GM23338 (cell line): Measurements from ENCODE around the gene ADAMTSL5. TPM values are rescaled to one million over a fixed set of nuclear protein-coding genes. Genes with fewer than 3 reads are reported as not detected.

Experiments used
- ATAC-seq: fragments of 200-7000 bp; cut with Tn5 transposase; 3 replicates; pipeline ENCODE4 v1.9.1; 2020
- DNase-seq: peaks from one replicate; pipeline ENCODE4 v3.0.0-alpha.2; 2015; ENCODE audit warnings: low spot score
- H2AFZ ChIP-seq: fragments of 200-600 bp; sonication (generic); 2 replicates; pipeline ENCODE4 v1.8.0; 2016; ENCODE audit warnings: antibody characterized with exemption, mild to moderate bottlenecking, moderate library complexity
- H3F3A ChIP-seq: fragments of 200-600 bp; sonication (generic); replicated peaks from 2 replicates; pipeline ENCODE4 v1.8.0; 2017; ENCODE audit warnings: antibody characterized with exemption, mixed run types, low read depth
- H3K27ac ChIP-seq: fragments of 200-600 bp; sonication (generic); 2 replicates; pipeline ENCODE4 v1.6.1; 2016; ENCODE audit warnings: low read depth
- H3K27me3 ChIP-seq: fragments of 200-600 bp; sonication (generic); 2 replicates; pipeline ENCODE4 v1.8.0; 2016; ENCODE audit warnings: mild to moderate bottlenecking, mixed run types, moderate library complexity; ENCODE audit not compliant: insufficient read depth
- H3K36me3 ChIP-seq: fragments of 200-600 bp; sonication (generic); 2 replicates; pipeline ENCODE4 v1.8.0; 2016; ENCODE audit warnings: mild to moderate bottlenecking; ENCODE audit not compliant: insufficient read depth
- H3K4me1 ChIP-seq: fragments of 200-600 bp; sonication (generic); 2 replicates; pipeline ENCODE4 v1.8.0; 2016; ENCODE audit warnings: mild to moderate bottlenecking, moderate library complexity; ENCODE audit not compliant: insufficient read depth
- H3K4me2 ChIP-seq: fragments of 200-600 bp; sonication (generic); 2 replicates; pipeline ENCODE4 v1.7.1; 2017; ENCODE audit warnings: mixed run types
- H3K4me3 ChIP-seq: fragments of 200-600 bp; sonication (generic); 2 replicates; pipeline ENCODE4 v1.6.1; 2016; ENCODE audit warnings: mixed run types
- H3K79me2 ChIP-seq: fragments of 200-600 bp; sonication (generic); replicated peaks from 2 replicates; pipeline ENCODE4 v1.8.0; 2017; ENCODE audit warnings: mild to moderate bottlenecking; ENCODE audit not compliant: insufficient read depth
- H3K9me2 ChIP-seq: fragments of 200-600 bp; sonication (generic); 2 replicates; pipeline ENCODE4 v1.8.0; 2017; ENCODE audit not compliant: insufficient read depth
- H4K20me1 ChIP-seq: fragments of 200-600 bp; sonication (generic); replicated peaks from 2 replicates; pipeline ENCODE4 v1.8.0; 2017; ENCODE audit warnings: mild to moderate bottlenecking; ENCODE audit not compliant: insufficient read depth
- H3K27ac Mint-ChIP-seq: 2 replicates; pipeline ENCODE4 v1.8.0; 2020; ENCODE audit warnings: inconsistent platforms, mild to moderate bottlenecking, moderate library complexity, mixed read lengths
- H3K27me3 Mint-ChIP-seq: 3 replicates; pipeline ENCODE4 v1.8.0; 2022; ENCODE audit warnings: low read depth, mild to moderate bottlenecking, moderate library complexity, mixed read lengths, inconsistent platforms; ENCODE audit not compliant: insufficient read depth, poor library complexity
- H3K36me3 Mint-ChIP-seq: 3 replicates; pipeline ENCODE4 v1.8.0; 2021; ENCODE audit warnings: low read depth, mild to moderate bottlenecking, inconsistent platforms, moderate library complexity, mixed read lengths
- H3K4me1 Mint-ChIP-seq: 3 replicates; pipeline ENCODE4 v1.8.0; 2020; ENCODE audit warnings: mild to moderate bottlenecking, inconsistent platforms, mixed read lengths
- H3K4me3 Mint-ChIP-seq: 3 replicates; pipeline ENCODE4 v1.8.0; 2021; ENCODE audit warnings: moderate library complexity, mild to moderate bottlenecking, inconsistent platforms, mixed read lengths
- H3K9me3 Mint-ChIP-seq: 3 replicates; pipeline ENCODE4 v1.8.0; 2020; ENCODE audit warnings: moderate library complexity, mild to moderate bottlenecking, inconsistent platforms, mixed read lengths
- EZH2 ChIP-seq: fragments of 200-600 bp; sonication (generic); IDR thresholded peaks from one replicate; pipeline ENCODE4 v1.8.0; 2017; ENCODE audit warnings: antibody characterized with exemption, mild to moderate bottlenecking, low read depth; ENCODE audit not compliant: unreplicated experiment
- EZH2phosphoT487 ChIP-seq: fragments of 200-600 bp; sonication (generic); IDR thresholded peaks from one replicate; pipeline ENCODE4 v1.8.1; 2018; ENCODE audit warnings: antibody characterized with exemption; ENCODE audit not compliant: unreplicated experiment
- JUNB ChIP-seq: IDR thresholded peaks from one replicate; pipeline ENCODE4 v1.6.1; 2016; ENCODE audit warnings: antibody characterized with exemption; ENCODE audit not compliant: unreplicated experiment
- NANOG ChIP-seq: IDR thresholded peaks from 2 replicates; pipeline ENCODE4 v1.6.1; 2016; ENCODE audit warnings: antibody characterized with exemption, borderline replicate concordance
- POLR2AphosphoS5 ChIP-seq: IDR thresholded peaks from 2 replicates; pipeline ENCODE4 v1.6.1; 2016; ENCODE audit warnings: antibody characterized with exemption, low read depth
- STAT1 ChIP-seq: IDR thresholded peaks from one replicate; pipeline ENCODE4 v1.6.1; 2016; ENCODE audit warnings: antibody characterized with exemption; ENCODE audit not compliant: unreplicated experiment
- ZNF114 ChIP-seq: fragments of 250-450 bp; sonication (Bioruptor Pico); IDR thresholded peaks from 2 replicates; pipeline ENCODE4 v1.5.0; 2020; ENCODE audit warnings: mild to moderate bottlenecking, moderate library complexity
- polyA plus RNA-seq: library from polyadenylated mRNA; unstranded; fragments of >200 nt; fragmentation: Nextera tagmentation; extraction: Ambion mirVana; gene quantifications from 2 replicates; pipeline ENCODE4 v1.2.1, GENCODE V29; 2016
- total RNA-seq: library from RNA; depleted of rRNA; stranded (reverse); fragments of >200 nt; shearing (Covaris generic); gene quantifications from 2 replicates; pipeline ENCODE4 v1.2.3, GENCODE V29; 2014
- TF ChIP-seq, protein P1 (sequence below), 2 experiments: fragments of 200-600 bp in 1 of 2; sonication (generic) in 1 of 2; conservative IDR thresholded peaks; 2 replicates each; pipeline versions ENCODE4 v1.5.1 to v1.6.1; 2016 to 2017; ENCODE audit warnings: antibody characterized with exemption in 2 of 2, low read depth in 2 of 2, mild to moderate bottlenecking in 2 of 2, moderate library complexity in 1 of 2
- TF ChIP-seq, protein P2 (sequence below): IDR thresholded peaks from one replicate; pipeline ENCODE4 v1.6.1; 2018; ENCODE audit warnings: antibody characterized with exemption; ENCODE audit not compliant: unreplicated experiment
- TF ChIP-seq, protein P3 (sequence below): fragments of 250-450 bp; sonication (Bioruptor Pico); IDR thresholded peaks from 2 replicates; pipeline ENCODE4 v1.5.0; 2020; ENCODE audit warnings: mild to moderate bottlenecking, moderate library complexity
- TF ChIP-seq, protein P4 (sequence below): IDR thresholded peaks from 2 replicates; pipeline ENCODE4 v1.6.1; 2016; ENCODE audit warnings: antibody characterized with exemption

ADAMTSL5 gene
- total and polyA plus RNA-seq, 2 experiments from 2014 or later: 0.10 to 0.97 TPM

DNA sequence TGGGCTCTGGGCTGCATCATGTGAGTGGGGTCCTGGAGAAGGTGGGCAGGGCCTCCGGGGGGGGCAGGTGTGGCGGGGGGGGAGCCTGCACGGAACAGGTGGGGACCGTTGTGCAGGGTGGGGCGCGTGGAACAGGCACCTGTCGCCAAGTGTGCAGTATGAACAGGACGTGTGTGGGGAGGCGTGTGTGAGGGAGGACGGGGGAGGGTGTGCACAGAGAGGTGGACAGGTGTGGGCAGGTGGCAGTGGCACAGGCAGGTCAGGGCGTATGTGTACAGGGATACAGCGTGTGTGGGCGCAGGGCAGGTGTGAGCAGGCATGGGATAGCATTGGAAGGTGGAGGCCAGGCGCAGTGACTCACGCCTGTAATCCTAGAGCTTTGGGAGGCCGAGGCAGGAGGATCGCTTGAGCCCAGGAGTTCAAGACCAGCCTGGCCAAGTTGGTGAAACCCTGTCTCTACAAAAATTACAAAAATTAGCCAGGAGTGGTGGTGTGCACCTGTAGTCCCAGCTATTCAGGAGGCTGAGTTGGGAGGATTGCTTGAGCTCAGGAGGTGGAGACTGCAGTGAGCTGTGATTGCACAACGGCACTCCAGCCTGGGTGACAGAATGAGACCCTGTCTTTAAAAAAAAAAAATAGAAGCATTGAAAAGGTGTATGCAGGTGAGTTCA lies 14.3 kb upstream of the ADAMTSL5 start:
- TF ChIP-seq NANOG (no peak), ZNF114 (CRISPR knock-in tag) (no peak), POLR2AphosphoS5 (no peak), STAT1 (no peak), EZH2 (no peak), EZH2phosphoT487 (no peak), JUNB (no peak)
- TF ChIP-seq, protein P1, sequence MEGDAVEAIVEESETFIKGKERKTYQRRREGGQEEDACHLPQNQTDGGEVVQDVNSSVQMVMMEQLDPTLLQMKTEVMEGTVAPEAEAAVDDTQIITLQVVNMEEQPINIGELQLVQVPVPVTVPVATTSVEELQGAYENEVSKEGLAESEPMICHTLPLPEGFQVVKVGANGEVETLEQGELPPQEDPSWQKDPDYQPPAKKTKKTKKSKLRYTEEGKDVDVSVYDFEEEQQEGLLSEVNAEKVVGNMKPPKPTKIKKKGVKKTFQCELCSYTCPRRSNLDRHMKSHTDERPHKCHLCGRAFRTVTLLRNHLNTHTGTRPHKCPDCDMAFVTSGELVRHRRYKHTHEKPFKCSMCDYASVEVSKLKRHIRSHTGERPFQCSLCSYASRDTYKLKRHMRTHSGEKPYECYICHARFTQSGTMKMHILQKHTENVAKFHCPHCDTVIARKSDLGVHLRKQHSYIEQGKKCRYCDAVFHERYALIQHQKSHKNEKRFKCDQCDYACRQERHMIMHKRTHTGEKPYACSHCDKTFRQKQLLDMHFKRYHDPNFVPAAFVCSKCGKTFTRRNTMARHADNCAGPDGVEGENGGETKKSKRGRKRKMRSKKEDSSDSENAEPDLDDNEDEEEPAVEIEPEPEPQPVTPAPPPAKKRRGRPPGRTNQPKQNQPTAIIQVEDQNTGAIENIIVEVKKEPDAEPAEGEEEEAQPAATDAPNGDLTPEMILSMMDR (conservative IDR thresholded peaks at IDR 0.05; ENCODE audit: low read depth in 2 of 2): no peak
- TF ChIP-seq, protein P2, sequence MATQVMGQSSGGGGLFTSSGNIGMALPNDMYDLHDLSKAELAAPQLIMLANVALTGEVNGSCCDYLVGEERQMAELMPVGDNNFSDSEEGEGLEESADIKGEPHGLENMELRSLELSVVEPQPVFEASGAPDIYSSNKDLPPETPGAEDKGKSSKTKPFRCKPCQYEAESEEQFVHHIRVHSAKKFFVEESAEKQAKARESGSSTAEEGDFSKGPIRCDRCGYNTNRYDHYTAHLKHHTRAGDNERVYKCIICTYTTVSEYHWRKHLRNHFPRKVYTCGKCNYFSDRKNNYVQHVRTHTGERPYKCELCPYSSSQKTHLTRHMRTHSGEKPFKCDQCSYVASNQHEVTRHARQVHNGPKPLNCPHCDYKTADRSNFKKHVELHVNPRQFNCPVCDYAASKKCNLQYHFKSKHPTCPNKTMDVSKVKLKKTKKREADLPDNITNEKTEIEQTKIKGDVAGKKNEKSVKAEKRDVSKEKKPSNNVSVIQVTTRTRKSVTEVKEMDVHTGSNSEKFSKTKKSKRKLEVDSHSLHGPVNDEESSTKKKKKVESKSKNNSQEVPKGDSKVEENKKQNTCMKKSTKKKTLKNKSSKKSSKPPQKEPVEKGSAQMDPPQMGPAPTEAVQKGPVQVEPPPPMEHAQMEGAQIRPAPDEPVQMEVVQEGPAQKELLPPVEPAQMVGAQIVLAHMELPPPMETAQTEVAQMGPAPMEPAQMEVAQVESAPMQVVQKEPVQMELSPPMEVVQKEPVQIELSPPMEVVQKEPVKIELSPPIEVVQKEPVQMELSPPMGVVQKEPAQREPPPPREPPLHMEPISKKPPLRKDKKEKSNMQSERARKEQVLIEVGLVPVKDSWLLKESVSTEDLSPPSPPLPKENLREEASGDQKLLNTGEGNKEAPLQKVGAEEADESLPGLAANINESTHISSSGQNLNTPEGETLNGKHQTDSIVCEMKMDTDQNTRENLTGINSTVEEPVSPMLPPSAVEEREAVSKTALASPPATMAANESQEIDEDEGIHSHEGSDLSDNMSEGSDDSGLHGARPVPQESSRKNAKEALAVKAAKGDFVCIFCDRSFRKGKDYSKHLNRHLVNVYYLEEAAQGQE: no peak
- TF ChIP-seq, protein P3, sequence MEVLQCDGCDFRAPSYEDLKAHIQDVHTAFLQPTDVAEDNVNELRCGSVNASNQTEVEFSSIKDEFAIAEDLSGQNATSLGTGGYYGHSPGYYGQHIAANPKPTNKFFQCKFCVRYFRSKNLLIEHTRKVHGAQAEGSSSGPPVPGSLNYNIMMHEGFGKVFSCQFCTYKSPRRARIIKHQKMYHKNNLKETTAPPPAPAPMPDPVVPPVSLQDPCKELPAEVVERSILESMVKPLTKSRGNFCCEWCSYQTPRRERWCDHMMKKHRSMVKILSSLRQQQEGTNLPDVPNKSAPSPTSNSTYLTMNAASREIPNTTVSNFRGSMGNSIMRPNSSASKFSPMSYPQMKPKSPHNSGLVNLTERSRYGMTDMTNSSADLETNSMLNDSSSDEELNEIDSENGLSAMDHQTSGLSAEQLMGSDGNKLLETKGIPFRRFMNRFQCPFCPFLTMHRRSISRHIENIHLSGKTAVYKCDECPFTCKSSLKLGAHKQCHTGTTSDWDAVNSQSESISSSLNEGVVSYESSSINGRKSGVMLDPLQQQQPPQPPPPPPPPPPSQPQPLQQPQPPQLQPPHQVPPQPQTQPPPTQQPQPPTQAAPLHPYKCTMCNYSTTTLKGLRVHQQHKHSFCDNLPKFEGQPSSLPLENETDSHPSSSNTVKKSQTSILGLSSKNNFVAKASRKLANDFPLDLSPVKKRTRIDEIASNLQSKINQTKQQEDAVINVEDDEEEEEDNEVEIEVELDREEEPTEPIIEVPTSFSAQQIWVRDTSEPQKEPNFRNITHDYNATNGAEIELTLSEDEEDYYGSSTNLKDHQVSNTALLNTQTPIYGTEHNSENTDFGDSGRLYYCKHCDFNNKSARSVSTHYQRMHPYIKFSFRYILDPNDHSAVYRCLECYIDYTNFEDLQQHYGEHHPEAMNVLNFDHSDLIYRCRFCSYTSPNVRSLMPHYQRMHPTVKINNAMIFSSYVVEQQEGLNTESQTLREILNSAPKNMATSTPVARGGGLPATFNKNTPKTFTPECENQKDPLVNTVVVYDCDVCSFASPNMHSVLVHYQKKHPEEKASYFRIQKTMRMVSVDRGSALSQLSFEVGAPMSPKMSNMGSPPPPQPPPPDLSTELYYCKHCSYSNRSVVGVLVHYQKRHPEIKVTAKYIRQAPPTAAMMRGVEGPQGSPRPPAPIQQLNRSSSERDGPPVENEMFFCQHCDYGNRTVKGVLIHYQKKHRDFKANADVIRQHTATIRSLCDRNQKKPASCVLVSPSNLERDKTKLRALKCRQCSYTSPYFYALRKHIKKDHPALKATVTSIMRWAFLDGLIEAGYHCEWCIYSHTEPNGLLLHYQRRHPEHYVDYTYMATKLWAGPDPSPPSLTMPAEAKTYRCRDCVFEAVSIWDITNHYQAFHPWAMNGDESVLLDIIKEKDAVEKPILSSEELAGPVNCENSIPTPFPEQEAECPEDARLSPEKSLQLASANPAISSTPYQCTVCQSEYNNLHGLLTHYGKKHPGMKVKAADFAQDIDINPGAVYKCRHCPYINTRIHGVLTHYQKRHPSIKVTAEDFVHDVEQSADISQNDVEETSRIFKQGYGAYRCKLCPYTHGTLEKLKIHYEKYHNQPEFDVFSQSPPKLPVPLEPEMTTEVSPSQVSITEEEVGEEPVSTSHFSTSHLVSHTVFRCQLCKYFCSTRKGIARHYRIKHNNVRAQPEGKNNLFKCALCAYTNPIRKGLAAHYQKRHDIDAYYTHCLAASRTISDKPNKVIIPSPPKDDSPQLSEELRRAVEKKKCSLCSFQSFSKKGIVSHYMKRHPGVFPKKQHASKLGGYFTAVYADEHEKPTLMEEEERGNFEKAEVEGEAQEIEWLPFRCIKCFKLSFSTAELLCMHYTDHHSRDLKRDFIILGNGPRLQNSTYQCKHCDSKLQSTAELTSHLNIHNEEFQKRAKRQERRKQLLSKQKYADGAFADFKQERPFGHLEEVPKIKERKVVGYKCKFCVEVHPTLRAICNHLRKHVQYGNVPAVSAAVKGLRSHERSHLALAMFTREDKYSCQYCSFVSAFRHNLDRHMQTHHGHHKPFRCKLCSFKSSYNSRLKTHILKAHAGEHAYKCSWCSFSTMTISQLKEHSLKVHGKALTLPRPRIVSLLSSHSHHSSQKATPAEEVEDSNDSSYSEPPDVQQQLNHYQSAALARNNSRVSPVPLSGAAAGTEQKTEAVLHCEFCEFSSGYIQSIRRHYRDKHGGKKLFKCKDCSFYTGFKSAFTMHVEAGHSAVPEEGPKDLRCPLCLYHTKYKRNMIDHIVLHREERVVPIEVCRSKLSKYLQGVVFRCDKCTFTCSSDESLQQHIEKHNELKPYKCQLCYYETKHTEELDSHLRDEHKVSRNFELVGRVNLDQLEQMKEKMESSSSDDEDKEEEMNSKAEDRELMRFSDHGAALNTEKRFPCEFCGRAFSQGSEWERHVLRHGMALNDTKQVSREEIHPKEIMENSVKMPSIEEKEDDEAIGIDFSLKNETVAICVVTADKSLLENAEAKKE (CRISPR knock-in tag): no peak
- TF ChIP-seq, protein P4, sequence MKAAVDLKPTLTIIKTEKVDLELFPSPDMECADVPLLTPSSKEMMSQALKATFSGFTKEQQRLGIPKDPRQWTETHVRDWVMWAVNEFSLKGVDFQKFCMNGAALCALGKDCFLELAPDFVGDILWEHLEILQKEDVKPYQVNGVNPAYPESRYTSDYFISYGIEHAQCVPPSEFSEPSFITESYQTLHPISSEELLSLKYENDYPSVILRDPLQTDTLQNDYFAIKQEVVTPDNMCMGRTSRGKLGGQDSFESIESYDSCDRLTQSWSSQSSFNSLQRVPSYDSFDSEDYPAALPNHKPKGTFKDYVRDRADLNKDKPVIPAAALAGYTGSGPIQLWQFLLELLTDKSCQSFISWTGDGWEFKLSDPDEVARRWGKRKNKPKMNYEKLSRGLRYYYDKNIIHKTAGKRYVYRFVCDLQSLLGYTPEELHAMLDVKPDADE: no peak
- no peak overlapping the region for H3K4me3 Mint-ChIP-seq
- Histone ChIP-seq H3K4me2 (no peak overlapping the region), H3K27ac (no peak overlapping the region), H3K4me3 (no peak overlapping the region), H3K79me2 (no peaks in the 10 kb centered on the region), H3K27me3 (peaks cover 25% of the 10 kb centered on the region), H3K4me1 (no peaks in the 10 kb centered on the region), H3K9me2 (no peaks in the 10 kb centered on the region), H3K36me3 (no peaks in the 10 kb centered on the region), H2AFZ (no peak overlapping the region), H4K20me1 (no peaks in the 10 kb centered on the region), H3F3A (0 out of 2 replicates have a peak, but pooled peaks cover 4% of the 10 kb centered on the region)
- ATAC-seq (no peak), DNase-seq (no peak)
- peaks cover 6% of the 10 kb centered on the region; the same call in 2 of the 3 replicates for H3K4me1 Mint-ChIP-seq
- H3K36me3 Mint-ChIP-seq: peaks cover 4% of the 10 kb centered on the region; the same call in 1 of the 3 replicates
- H3K9me3 Mint-ChIP-seq: peaks cover 3% of the 10 kb centered on the region; the same call in 1 of the 3 replicates
- no peak overlapping the region for H3K27ac Mint-ChIP-seq
- H3K27me3 Mint-ChIP-seq: peaks cover 38% of the 10 kb centered on the region
